HepG2 (cell line): ENCODE data around the gene TEDC1. TPM values are rescaled to one million over a fixed set of nuclear protein-coding genes. Genes with fewer than 3 reads are reported as not detected.

ENCODE experiments used
- BRD4 ChIP-seq: sonication (generic); formaldehyde crosslinking; IDR thresholded peaks from 2 replicates; pipeline ENCODE4 v1.4.0; 2020; ENCODE audit warnings: missing genetic modification reagents
- HOXA3 ChIP-seq: sonication (generic); formaldehyde crosslinking; IDR thresholded peaks from 2 replicates; pipeline ENCODE4 v1.5.0; 2020; ENCODE audit warnings: missing genetic modification reagents
- HOXA7 ChIP-seq: sonication (generic); formaldehyde crosslinking; IDR thresholded peaks from 2 replicates; pipeline ENCODE4 v1.8.1; 2022; ENCODE audit warnings: mild to moderate bottlenecking, missing genetic modification reagents, moderate library complexity
- JUNB ChIP-seq: sonication (generic); formaldehyde crosslinking; IDR thresholded peaks from 2 replicates; pipeline ENCODE4 v1.8.0; 2022; ENCODE audit warnings: missing genetic modification reagents, mild to moderate bottlenecking, borderline replicate concordance
- NCOA5 ChIP-seq: sonication (generic); formaldehyde crosslinking; IDR thresholded peaks from 2 replicates; pipeline ENCODE4 v1.4.0; 2020; ENCODE audit warnings: missing genetic modification reagents
- THAP7 ChIP-seq: sonication (generic); formaldehyde crosslinking; IDR thresholded peaks from 2 replicates; pipeline ENCODE4 v1.8.1; 2023; ENCODE audit warnings: mild to moderate bottlenecking, missing genetic modification reagents
- ZBTB3 ChIP-seq: sonication (generic); formaldehyde crosslinking; IDR thresholded peaks from 2 replicates; pipeline ENCODE4 v1.4.0; 2020; ENCODE audit warnings: low read depth, mild to moderate bottlenecking, moderate library complexity, missing genetic modification reagents, borderline replicate concordance
- ZFP36 ChIP-seq: fragments of 150-350 bp; IDR thresholded peaks from 2 replicates; pipeline ENCODE4 v1.6.1; 2018; ENCODE audit warnings: borderline replicate concordance, low read length, low read depth; ENCODE audit not compliant: partially characterized antibody
- ZFP37 ChIP-seq: sonication (generic); formaldehyde crosslinking; IDR thresholded peaks from 2 replicates; pipeline ENCODE4 v1.4.0; 2020; ENCODE audit warnings: missing genetic modification reagents, borderline replicate concordance
- ZNF121 ChIP-seq: sonication (generic); formaldehyde crosslinking; IDR thresholded peaks from 2 replicates; pipeline ENCODE4 v1.5.0; 2020; ENCODE audit warnings: mild to moderate bottlenecking, missing genetic modification reagents
- ZNF430 ChIP-seq: sonication (generic); formaldehyde crosslinking; IDR thresholded peaks from 2 replicates; pipeline ENCODE4 v1.9.0; 2021; ENCODE audit warnings: mild to moderate bottlenecking, missing genetic modification reagents
- ZNF530 ChIP-seq: sonication (generic); formaldehyde crosslinking; IDR thresholded peaks from 2 replicates; pipeline ENCODE4 v1.5.0; 2020; ENCODE audit warnings: low read depth, mild to moderate bottlenecking, missing genetic modification reagents
- ZNF570 ChIP-seq: sonication (generic); formaldehyde crosslinking; IDR thresholded peaks from 2 replicates; pipeline ENCODE4 v1.4.0; 2020; ENCODE audit warnings: mild to moderate bottlenecking, missing genetic modification reagents, borderline replicate concordance
- ZNF792 ChIP-seq: IDR thresholded peaks from 2 replicates; pipeline ENCODE4 v1.6.1; 2016
- ZSCAN29 ChIP-seq: sonication (generic); formaldehyde crosslinking; conservative IDR thresholded peaks from 2 replicates; pipeline ENCODE4 v1.4.0; 2020; ENCODE audit warnings: mild to moderate bottlenecking, missing genetic modification reagents
- ZSCAN30 ChIP-seq: sonication (generic); formaldehyde crosslinking; IDR thresholded peaks from 2 replicates; pipeline ENCODE4 v1.5.0; 2020; ENCODE audit warnings: mild to moderate bottlenecking, missing genetic modification reagents
- polyA plus RNA-seq, 8 experiments: library from polyadenylated mRNA; depleted of rRNA in 3 of 8; stranded (reverse) in 7 of 8; unstranded in 1 of 8; fragments of >200 nt; fragmentation: Illumina TruSeq in 4 of 8; extraction: Trizol in 4 of 8; gene quantifications; 2 replicates each; pipeline versions ENCODE4 v1.2.1 to v1.2.3, GENCODE V29; 2011 to 2016; ENCODE audit warnings: low read depth in 4 of 8, missing spikeins in 1 of 8, mixed read lengths in 1 of 8; ENCODE audit not compliant: insufficient read depth in 1 of 8
- total RNA-seq, 5 experiments: library from RNA; depleted of rRNA; stranded (reverse); fragments of >200 nt; fragmentation: Illumina TruSeq; extraction: Trizol; gene quantifications; 2 replicates each; pipeline ENCODE4 v1.2.3, GENCODE V29; 2016; ENCODE audit warnings: low read depth in 1 of 5
- TF ChIP-seq, protein P1 (sequence below), 2 experiments: sonication (generic) in 1 of 2; formaldehyde crosslinking in 1 of 2; IDR thresholded peaks; 2 replicates each; pipeline versions ENCODE4 v1.4.0 to v1.6.1; 2018 to 2020; ENCODE audit warnings: missing genetic modification reagents in 2 of 2, borderline replicate concordance in 1 of 2, low read depth in 1 of 2, mild to moderate bottlenecking in 1 of 2, missing biosample characterization in 1 of 2
- TF ChIP-seq, protein P2 (sequence below): sonication (generic); formaldehyde crosslinking; IDR thresholded peaks from 2 replicates; pipeline ENCODE4 v1.9.0; 2021; ENCODE audit warnings: missing genetic modification reagents, mild to moderate bottlenecking, borderline replicate concordance
- TF ChIP-seq, protein P3 (sequence below): sonication (generic); formaldehyde crosslinking; IDR thresholded peaks from 2 replicates; pipeline ENCODE4 v1.9.0; 2021; ENCODE audit warnings: missing genetic modification reagents, mild to moderate bottlenecking, borderline replicate concordance
- TF ChIP-seq, protein P4 (sequence below): sonication (generic); formaldehyde crosslinking; IDR thresholded peaks from 2 replicates; pipeline ENCODE4 v1.8.0; 2022; ENCODE audit warnings: mild to moderate bottlenecking, missing genetic modification reagents, moderate library complexity
- TF ChIP-seq, protein P5 (sequence below): sonication (generic); formaldehyde crosslinking; IDR thresholded peaks from 2 replicates; pipeline ENCODE4 v1.5.0; 2020; ENCODE audit warnings: missing genetic modification reagents, mild to moderate bottlenecking, borderline replicate concordance

Gene TEDC1
- total and polyA plus RNA-seq, 2 of the 13 experiments (the other 11 are each of a cell fraction or from before 2014, with no cell fraction given) = 5.7 to 27.4 TPM

GRCh38 chr14:105498430-105499255 lies 7.6 kb downstream of the TEDC1 start (continued):
- TF ChIP-seq, protein P1, sequence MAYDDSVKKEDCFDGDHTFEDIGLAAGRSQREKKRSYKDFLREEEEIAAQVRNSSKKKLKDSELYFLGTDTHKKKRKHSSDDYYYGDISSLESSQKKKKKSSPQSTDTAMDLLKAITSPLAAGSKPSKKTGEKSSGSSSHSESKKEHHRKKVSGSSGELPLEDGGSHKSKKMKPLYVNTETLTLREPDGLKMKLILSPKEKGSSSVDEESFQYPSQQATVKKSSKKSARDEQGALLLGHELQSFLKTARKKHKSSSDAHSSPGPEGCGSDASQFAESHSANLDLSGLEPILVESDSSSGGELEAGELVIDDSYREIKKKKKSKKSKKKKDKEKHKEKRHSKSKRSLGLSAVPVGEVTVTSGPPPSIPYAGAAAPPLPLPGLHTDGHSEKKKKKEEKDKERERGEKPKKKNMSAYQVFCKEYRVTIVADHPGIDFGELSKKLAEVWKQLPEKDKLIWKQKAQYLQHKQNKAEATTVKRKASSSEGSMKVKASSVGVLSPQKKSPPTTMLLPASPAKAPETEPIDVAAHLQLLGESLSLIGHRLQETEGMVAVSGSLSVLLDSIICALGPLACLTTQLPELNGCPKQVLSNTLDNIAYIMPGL (CRISPR knock-in tag; IDR thresholded peaks at IDR 0.05; ENCODE audit: borderline replicate concordance in 1 of 2, low read depth in 1 of 2) = no peak
- TF ChIP-seq ZNF570 (CRISPR knock-in tag) (no peak), ZFP36 (peak; percentile 66), ZSCAN30 (CRISPR knock-in tag) (no peak), JUNB (no peak), ZFP37 (CRISPR knock-in tag) (no peak), ZNF430 (CRISPR knock-in tag) (no peak), THAP7 (no peak), BRD4 (CRISPR knock-in tag) (0 out of 2 replicates have a peak, but pooled peaks have one; percentile 27), NCOA5 (no peak), ZBTB3 (CRISPR knock-in tag) (no peak), ZNF792 (CRISPR knock-in tag) (no peak), ZNF530 (CRISPR knock-in tag) (no peak), HOXA3 (CRISPR knock-in tag) (no peak), ZNF121 (no peak), HOXA7 (CRISPR knock-in tag) (no peak), ZSCAN29 (CRISPR knock-in tag) (no peak)
- TF ChIP-seq, protein P2, sequence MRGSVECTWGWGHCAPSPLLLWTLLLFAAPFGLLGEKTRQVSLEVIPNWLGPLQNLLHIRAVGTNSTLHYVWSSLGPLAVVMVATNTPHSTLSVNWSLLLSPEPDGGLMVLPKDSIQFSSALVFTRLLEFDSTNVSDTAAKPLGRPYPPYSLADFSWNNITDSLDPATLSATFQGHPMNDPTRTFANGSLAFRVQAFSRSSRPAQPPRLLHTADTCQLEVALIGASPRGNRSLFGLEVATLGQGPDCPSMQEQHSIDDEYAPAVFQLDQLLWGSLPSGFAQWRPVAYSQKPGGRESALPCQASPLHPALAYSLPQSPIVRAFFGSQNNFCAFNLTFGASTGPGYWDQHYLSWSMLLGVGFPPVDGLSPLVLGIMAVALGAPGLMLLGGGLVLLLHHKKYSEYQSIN (CRISPR knock-in tag) = no peak
- TF ChIP-seq, protein P3, sequence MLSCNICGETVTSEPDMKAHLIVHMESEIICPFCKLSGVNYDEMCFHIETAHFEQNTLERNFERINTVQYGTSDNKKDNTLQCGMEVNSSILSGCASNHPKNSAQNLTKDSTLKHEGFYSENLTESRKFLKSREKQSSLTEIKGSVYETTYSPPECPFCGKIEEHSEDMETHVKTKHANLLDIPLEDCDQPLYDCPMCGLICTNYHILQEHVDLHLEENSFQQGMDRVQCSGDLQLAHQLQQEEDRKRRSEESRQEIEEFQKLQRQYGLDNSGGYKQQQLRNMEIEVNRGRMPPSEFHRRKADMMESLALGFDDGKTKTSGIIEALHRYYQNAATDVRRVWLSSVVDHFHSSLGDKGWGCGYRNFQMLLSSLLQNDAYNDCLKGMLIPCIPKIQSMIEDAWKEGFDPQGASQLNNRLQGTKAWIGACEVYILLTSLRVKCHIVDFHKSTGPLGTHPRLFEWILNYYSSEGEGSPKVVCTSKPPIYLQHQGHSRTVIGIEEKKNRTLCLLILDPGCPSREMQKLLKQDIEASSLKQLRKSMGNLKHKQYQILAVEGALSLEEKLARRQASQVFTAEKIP (CRISPR knock-in tag) = no peak
- TF ChIP-seq, protein P4, sequence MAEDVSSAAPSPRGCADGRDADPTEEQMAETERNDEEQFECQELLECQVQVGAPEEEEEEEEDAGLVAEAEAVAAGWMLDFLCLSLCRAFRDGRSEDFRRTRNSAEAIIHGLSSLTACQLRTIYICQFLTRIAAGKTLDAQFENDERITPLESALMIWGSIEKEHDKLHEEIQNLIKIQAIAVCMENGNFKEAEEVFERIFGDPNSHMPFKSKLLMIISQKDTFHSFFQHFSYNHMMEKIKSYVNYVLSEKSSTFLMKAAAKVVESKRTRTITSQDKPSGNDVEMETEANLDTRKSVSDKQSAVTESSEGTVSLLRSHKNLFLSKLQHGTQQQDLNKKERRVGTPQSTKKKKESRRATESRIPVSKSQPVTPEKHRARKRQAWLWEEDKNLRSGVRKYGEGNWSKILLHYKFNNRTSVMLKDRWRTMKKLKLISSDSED (CRISPR knock-in tag) = no peak
- TF ChIP-seq, protein P5, sequence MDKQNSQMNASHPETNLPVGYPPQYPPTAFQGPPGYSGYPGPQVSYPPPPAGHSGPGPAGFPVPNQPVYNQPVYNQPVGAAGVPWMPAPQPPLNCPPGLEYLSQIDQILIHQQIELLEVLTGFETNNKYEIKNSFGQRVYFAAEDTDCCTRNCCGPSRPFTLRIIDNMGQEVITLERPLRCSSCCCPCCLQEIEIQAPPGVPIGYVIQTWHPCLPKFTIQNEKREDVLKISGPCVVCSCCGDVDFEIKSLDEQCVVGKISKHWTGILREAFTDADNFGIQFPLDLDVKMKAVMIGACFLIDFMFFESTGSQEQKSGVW (CRISPR knock-in tag) = no peak
